ENCODE data around the gene TTYH2. TPM values are rescaled to one million over a fixed set of nuclear protein-coding genes. Genes with fewer than 3 reads are reported as not detected.

The TTYH2 gene
- polyA plus RNA-seq, 3 donors, result 12.3 to 57.4 (median 18.7) TPM

DNA sequence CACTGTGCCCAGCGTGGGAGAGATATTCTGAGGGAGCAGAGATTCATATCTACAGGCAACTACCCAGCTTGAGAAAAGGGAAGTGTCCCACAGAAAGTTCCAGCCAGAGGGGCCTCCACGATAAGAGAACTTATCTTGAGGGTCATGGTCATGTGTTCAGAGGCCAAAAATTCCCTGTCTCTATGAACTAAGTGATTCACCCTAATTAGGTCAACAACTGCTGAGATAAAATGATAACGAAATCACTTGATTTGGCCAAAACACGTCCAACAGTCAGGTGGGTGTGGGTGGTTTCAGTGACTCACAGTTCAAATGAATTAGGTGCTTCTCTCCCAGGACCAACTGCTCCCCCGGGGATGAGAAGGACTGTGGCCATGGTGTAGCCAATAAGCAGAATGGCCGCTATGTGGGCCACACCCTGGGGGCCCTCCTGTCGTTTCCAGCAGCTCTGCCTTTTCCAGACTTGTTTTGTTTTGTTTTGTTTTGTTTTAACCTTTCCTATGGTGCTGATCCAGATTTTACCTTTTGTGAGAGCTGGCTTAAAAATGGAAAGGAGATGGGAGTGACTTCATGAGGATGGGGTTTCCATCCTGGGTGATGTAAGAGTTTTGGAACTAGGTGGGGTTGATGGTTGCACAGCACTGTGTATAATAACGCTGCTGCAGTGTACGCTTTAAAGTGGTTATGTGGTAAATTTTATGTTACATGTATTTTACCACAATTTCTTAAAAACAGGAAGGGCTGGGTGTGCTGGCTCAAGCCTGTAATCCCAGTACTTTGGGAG is 69.4 kb downstream of the TTYH2 start:
- Histone ChIP-seq H3K9me3 (replicated peaks in 1 of 2; ENCODE audit: control insufficient read depth in 1 of 2, insufficient read depth in 1 of 2, low read length in 2 of 2) (no peaks in the 10 kb centered on the region), H3K4me2 (replicated peaks; ENCODE audit: extremely low read depth, low read length, poor library complexity, severe bottlenecking) (peak overlapping the region; percentile 22), H3K9ac (ENCODE audit: insufficient read depth, low read length, poor library complexity, severe bottlenecking) (no peak overlapping the region), H4K20me1 (ENCODE audit: insufficient read depth, low read length) (no peaks in the 10 kb centered on the region), H3K79me2 (ENCODE audit: insufficient read depth, low read length) (no peaks in the 10 kb centered on the region), H2AFZ (ENCODE audit: insufficient read depth, low read depth, low read length, poor library complexity, severe bottlenecking) (no peak overlapping the region), H3K27me3 (ENCODE audit: control insufficient read depth in 2 of 2, insufficient read depth in 2 of 2, low read length in 2 of 2) (peaks cover 0 to 11% of the 10 kb centered on the region in 2 donors), H3K4me3 (replicated peaks in 1 of 3; ENCODE audit: low read depth in 2 of 3, low read length in 3 of 3) (no peak overlapping the region), H3K27ac (ENCODE audit: low read depth in 1 of 2, low read length in 2 of 2) (no peak overlapping the region), H3K4me1 (ENCODE audit: control insufficient read depth in 1 of 2, insufficient read depth in 2 of 2, low read length in 2 of 2) (peaks cover 25 to 26% of the 10 kb centered on the region in 2 donors), H3K36me3 (replicated peaks in 1 of 2; ENCODE audit: control insufficient read depth in 1 of 2, insufficient read depth in 2 of 2, low read length in 2 of 2) (no peaks in the 10 kb centered on the region)
- Mint-ChIP-seq H3K36me3 (no peaks in the 10 kb centered on the region), H3K27me3 (ENCODE audit: low read depth in 3 of 3) (peaks cover 18 to 24% (median 21%) of the 10 kb centered on the region in 3 donors), H3K27ac (peak overlapping the region; percentile 70 to 86 (median 80)), H3K4me1 (peaks cover 28% of the 10 kb centered on the region), H3K4me3 (peak overlapping the region in 1 of 2 donors; percentile 24), H3K9me3 (no peaks in the 10 kb centered on the region)
- 20% methylated on average over 5 of the region's 9 CpGs for WGBS (ENCODE audit: insufficient coverage)
- TF ChIP-seq, protein P1, sequence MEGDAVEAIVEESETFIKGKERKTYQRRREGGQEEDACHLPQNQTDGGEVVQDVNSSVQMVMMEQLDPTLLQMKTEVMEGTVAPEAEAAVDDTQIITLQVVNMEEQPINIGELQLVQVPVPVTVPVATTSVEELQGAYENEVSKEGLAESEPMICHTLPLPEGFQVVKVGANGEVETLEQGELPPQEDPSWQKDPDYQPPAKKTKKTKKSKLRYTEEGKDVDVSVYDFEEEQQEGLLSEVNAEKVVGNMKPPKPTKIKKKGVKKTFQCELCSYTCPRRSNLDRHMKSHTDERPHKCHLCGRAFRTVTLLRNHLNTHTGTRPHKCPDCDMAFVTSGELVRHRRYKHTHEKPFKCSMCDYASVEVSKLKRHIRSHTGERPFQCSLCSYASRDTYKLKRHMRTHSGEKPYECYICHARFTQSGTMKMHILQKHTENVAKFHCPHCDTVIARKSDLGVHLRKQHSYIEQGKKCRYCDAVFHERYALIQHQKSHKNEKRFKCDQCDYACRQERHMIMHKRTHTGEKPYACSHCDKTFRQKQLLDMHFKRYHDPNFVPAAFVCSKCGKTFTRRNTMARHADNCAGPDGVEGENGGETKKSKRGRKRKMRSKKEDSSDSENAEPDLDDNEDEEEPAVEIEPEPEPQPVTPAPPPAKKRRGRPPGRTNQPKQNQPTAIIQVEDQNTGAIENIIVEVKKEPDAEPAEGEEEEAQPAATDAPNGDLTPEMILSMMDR (IDR thresholded peaks at IDR 0.05), result no peak
- peak in 2 of 3 donors; percentile 54 to 79 for DNase-seq
- intact Hi-C loops (cut with micrococcal nuclease), result loop anchor here (5.0 kb wide), 1 partner anchor 70 kb away; the partner anchor contains the start of gene TTYH2 (in 2 of the 2)

DNA sequence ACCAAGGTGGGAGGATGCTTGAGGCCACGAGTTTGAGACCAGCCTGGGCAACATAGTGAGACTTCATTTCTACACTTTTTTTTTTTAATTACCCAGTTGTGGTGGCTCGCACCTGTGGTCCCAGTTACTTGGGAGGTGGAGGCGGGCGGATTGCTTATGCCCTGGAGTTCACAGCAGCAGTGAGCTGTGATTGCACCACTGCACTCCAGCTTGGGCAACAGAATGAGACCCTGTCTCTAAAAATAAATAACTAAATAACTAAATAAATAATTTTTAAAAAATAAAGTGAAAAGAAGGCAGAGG is 70.0 kb downstream of the TTYH2 start:
- no peaks in the 10 kb centered on the region for H3K9me3 ChIP-seq (replicated peaks in 1 of 2; ENCODE audit: control insufficient read depth in 1 of 2, insufficient read depth in 1 of 2, low read length in 2 of 2)
- H3K4me3 ChIP-seq (replicated peaks in 1 of 3; ENCODE audit: low read depth in 2 of 3, low read length in 3 of 3), result no peak overlapping the region
- Mint-ChIP-seq H3K27me3 (ENCODE audit: low read depth in 3 of 3) (peaks cover 18 to 25% (median 21%) of the 10 kb centered on the region in 3 donors), H3K27ac (peak overlapping the region in 3 of 7 donors; percentile 35 to 85 (median 80)), H3K9me3 (no peaks in the 10 kb centered on the region), H3K36me3 (no peaks in the 10 kb centered on the region), H3K4me3 (no peak overlapping the region), H3K4me1 (peaks cover 28% of the 10 kb centered on the region)
- H3K4me1 ChIP-seq (ENCODE audit: control insufficient read depth in 1 of 2, insufficient read depth in 2 of 2, low read length in 2 of 2), result peaks cover 25 to 26% of the 10 kb centered on the region in 2 donors
- H3K79me2 ChIP-seq (ENCODE audit: insufficient read depth, low read length), result no peaks in the 10 kb centered on the region
- H3K36me3 ChIP-seq (replicated peaks in 1 of 2; ENCODE audit: control insufficient read depth in 1 of 2, insufficient read depth in 2 of 2, low read length in 2 of 2), result no peaks in the 10 kb centered on the region
- no peak overlapping the region for H2AFZ ChIP-seq (ENCODE audit: insufficient read depth, low read depth, low read length, poor library complexity, severe bottlenecking)
- H3K4me2 ChIP-seq (replicated peaks; ENCODE audit: extremely low read depth, low read length, poor library complexity, severe bottlenecking), result peak overlapping the region; percentile 22
- no peak overlapping the region for H3K27ac ChIP-seq (ENCODE audit: low read depth in 1 of 2, low read length in 2 of 2)
- H4K20me1 ChIP-seq (ENCODE audit: insufficient read depth, low read length), result no peaks in the 10 kb centered on the region
- TF ChIP-seq, protein P1 (IDR thresholded peaks at IDR 0.05), result no peak
- H3K27me3 ChIP-seq (ENCODE audit: control insufficient read depth in 2 of 2, insufficient read depth in 2 of 2, low read length in 2 of 2), result peaks cover 0 to 11% of the 10 kb centered on the region in 2 donors
- 71% methylated on average over 4 of the region's 4 CpGs for WGBS (ENCODE audit: insufficient coverage)
- no peak for DNase-seq
- intact Hi-C loops (cut with micrococcal nuclease), result loop anchor here (5.0 kb wide), 1 partner anchor 71 kb away; the partner anchor contains the start of gene TTYH2 (in 2 of the 2)
- no peak overlapping the region for H3K9ac ChIP-seq (ENCODE audit: insufficient read depth, low read length, poor library complexity, severe bottlenecking)
